Astrocyte (in vitro differentiated cells and primary cell): Measurements from ENCODE around the gene SMIM5. TPM values are rescaled to one million over a fixed set of nuclear protein-coding genes. Genes with fewer than 3 reads are reported as not detected.

Source experiments
- total RNA-seq: library from RNA; stranded (reverse); gene quantifications from 2 replicates; pipeline ENCODE4 v1.2.1, GENCODE V29; 2021

SMIM5 gene
- total RNA-seq, 1 donor from 2014 or later: 0.07 TPM

Other genes with a start within 250 kb of the SMIM5 start
- 152 and 168 TPM in 2 replicates for gene GRB2, start 227.8 kb upstream of the SMIM5 start, total RNA-seq
- gene TMEM94, start 176.8 kb upstream of the SMIM5 start, total RNA-seq: 52.4 and 54.5 TPM in 2 replicates
- gene CASKIN2, start 117.9 kb upstream of the SMIM5 start, total RNA-seq: 16.9 and 22.8 TPM in 2 replicates
- 15.1 and 16.5 TPM in 2 replicates for gene TSEN54, start 116.9 kb upstream of the SMIM5 start, total RNA-seq
- 6.9 and 14.8 TPM in 2 replicates for gene LLGL2, start 107.7 kb upstream of the SMIM5 start, total RNA-seq
- gene MYO15B, start 45.6 kb upstream of the SMIM5 start, total RNA-seq: 3.5 and 6.2 TPM in 2 replicates
- 24.6 and 25.9 TPM in 2 replicates for gene RECQL5, start 33.7 kb downstream of the SMIM5 start, total RNA-seq
- gene SAP30BP, start 33.9 kb downstream of the SMIM5 start, total RNA-seq: 98.1 and 99.2 TPM in 2 replicates
- 2.1 and 6.6 TPM in 2 replicates for gene ITGB4, start 88.0 kb downstream of the SMIM5 start, total RNA-seq
- 22.6 and 31.1 TPM in 2 replicates for gene GALK1, start 131.8 kb downstream of the SMIM5 start, total RNA-seq
- 14.9 and 16.7 TPM in 2 replicates for gene UNK, start 151.4 kb downstream of the SMIM5 start, total RNA-seq
- gene UNC13D, start 211.0 kb downstream of the SMIM5 start, total RNA-seq: 2.5 and 2.7 TPM in 2 replicates
- gene WBP2, start 221.9 kb downstream of the SMIM5 start, total RNA-seq: 65.6 and 72.6 TPM in 2 replicates
- 5.6 and 5.9 TPM in 2 replicates for gene TRIM47, start 245.1 kb downstream of the SMIM5 start, total RNA-seq